Panc1 (cell line): ENCODE measurements around the gene CORIN. TPM values are rescaled to one million over a fixed set of nuclear protein-coding genes. Genes with fewer than 3 reads are reported as not detected.

ENCODE experiments used
- ATAC-seq: fragments of 200-7000 bp; cut with Tn5 transposase; 2 replicates; pipeline ENCODE4 v1.9.1; 2020; ENCODE audit warnings: mild to moderate bottlenecking, moderate library complexity
- BruUV-seq: library from RNA; stranded (reverse); fragments of 400-500 nt; replicated peaks from 2 replicates; lab custom pipeline; 2021; lab: Mats Ljungman, UMichigan
- CTCF ChIA-PET: fragments of 300-600 bp; sonication (Branson Sonifier 250); formaldehyde crosslinking; loops from one replicate; lab custom pipeline; 2022; ENCODE audit warnings: antibody characterized with exemption; lab: Charles Lee
- POLR2A ChIA-PET: fragments of 300-600 bp; sonication (Branson Sonifier 250); formaldehyde crosslinking; loops from one replicate; lab custom pipeline; 2022; ENCODE audit warnings: antibody characterized with exemption; lab: Charles Lee
- DNase-seq: peaks from one replicate; pipeline ENCODE4 v3.0.0-alpha.2; 2010; ENCODE audit warnings: low read depth, low spot score
- H3K27ac ChIP-seq: 2 replicates; pipeline ENCODE4 v1.5.1; 2011; ENCODE audit warnings: mild to moderate bottlenecking, low read length, inconsistent platforms
- H3K27me3 ChIP-seq: fragments of 200-500 bp; sonication (Bioruptor generic); 2 replicates; pipeline ENCODE4 v1.6.0; 2014; ENCODE audit warnings: low read length, inconsistent platforms; ENCODE audit not compliant: control insufficient read depth, insufficient read depth
- H3K36me3 ChIP-seq: fragments of 200-500 bp; sonication (Bioruptor generic); 2 replicates; pipeline ENCODE4 v1.5.1; 2014; ENCODE audit warnings: inconsistent platforms, mild to moderate bottlenecking, low read length, moderate library complexity; ENCODE audit not compliant: control insufficient read depth, insufficient read depth
- H3K4me1 ChIP-seq: 2 replicates; pipeline ENCODE4 v1.5.1; 2011; ENCODE audit warnings: inconsistent platforms, mild to moderate bottlenecking, low read length, moderate library complexity; ENCODE audit not compliant: control insufficient read depth, insufficient read depth
- H3K4me3 ChIP-seq, 2 experiments: 2 replicates each; pipeline ENCODE4 v1.5.1; 2011 to 2012; ENCODE audit warnings: low read depth in 2 of 2, low read length in 2 of 2, mild to moderate bottlenecking in 2 of 2, inconsistent platforms in 1 of 2, moderate library complexity in 1 of 2
- H3K9me3 ChIP-seq: fragments of 200-500 bp; sonication (Bioruptor generic); 2 replicates; pipeline ENCODE4 v1.5.1; 2014; ENCODE audit warnings: low read depth, mild to moderate bottlenecking, inconsistent platforms, low read length, moderate library complexity; ENCODE audit not compliant: control insufficient read depth, insufficient read depth
- CTCF ChIP-seq: fragments of 450-650 bp; IDR thresholded peaks from 2 replicates; pipeline ENCODE4 v1.5.1; 2017; ENCODE audit warnings: mild to moderate bottlenecking
- POLR2AphosphoS5 ChIP-seq: IDR thresholded peaks from 2 replicates; pipeline ENCODE4 v1.6.1; 2012; ENCODE audit warnings: mild to moderate bottlenecking, low read depth, low read length, moderate library complexity
- REST ChIP-seq, 2 experiments: IDR thresholded peaks; 2 replicates each; pipeline ENCODE4 v1.6.1; 2011 to 2012; ENCODE audit warnings: low read depth in 2 of 2, control low read depth in 1 of 2, low read length in 1 of 2, mild to moderate bottlenecking in 1 of 2, moderate library complexity in 1 of 2; ENCODE audit not compliant: insufficient read depth in 1 of 2
- SIN3A ChIP-seq: IDR thresholded peaks from 2 replicates; pipeline ENCODE4 v1.6.1; 2012; ENCODE audit warnings: low read depth, mild to moderate bottlenecking, low read length, moderate library complexity, borderline replicate concordance; ENCODE audit not compliant: insufficient read depth
- TCF7L2 ChIP-seq: IDR thresholded peaks from 2 replicates; pipeline ENCODE4 v1.6.1; 2011; ENCODE audit warnings: mild to moderate bottlenecking, low read depth, low read length, inconsistent platforms
- in situ Hi-C: cut with HindIII; loops from 2 replicates; pipeline ENCODE4 v1.10.0; 2016; ENCODE audit warnings: low sequenced_read_pairs, low pct_unique_long_range_greater_than_20kb
- intact Hi-C: fragments of 100-400 bp; cut with micrococcal nuclease; formaldehyde crosslinking; loops from one replicate; pipeline ENCODE4 v1.10.0; 2022; ENCODE audit not compliant: unreplicated experiment
- total RNA-seq: library from RNA; stranded (reverse); gene quantifications from one replicate; pipeline ENCODE4 v1.2.1, GENCODE V29; 2021; ENCODE audit not compliant: unreplicated experiment

The CORIN gene
- total RNA-seq, 1 experiment from 2014 or later, result not detected

DNA sequence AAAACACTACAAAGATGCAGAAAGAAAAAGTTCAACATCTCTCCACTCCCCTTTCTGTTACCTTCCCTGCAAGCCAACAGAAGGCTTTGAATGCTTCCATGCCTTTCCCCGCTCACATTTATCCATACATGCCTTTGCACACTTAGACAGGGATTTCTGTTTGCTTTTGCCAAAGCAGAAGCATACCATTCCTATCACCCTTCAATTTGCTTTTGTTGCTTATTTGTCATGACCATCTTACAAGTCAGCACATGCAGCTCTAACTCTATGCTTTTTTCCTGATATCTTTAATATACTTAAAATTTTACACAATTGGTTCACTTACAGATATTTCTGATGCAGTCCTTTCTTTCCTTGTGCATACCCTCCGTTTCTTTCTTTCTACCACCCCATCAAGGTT, 169.6 kb downstream of the CORIN start:
- in situ Hi-C loops, result no loop called here
- CTCF ChIA-PET, result interaction anchor here (0.6 kb wide), 1 partner anchor 265 kb away, joined by 3 read pairs; no protein-coding TSS in a partner anchor
- BruUV-seq, result no TSS peak
- H3K27me3 ChIP-seq, result no peaks in the 10 kb centered on the region
- H3K4me3 ChIP-seq, result no peak overlapping the region
- TF ChIP-seq SIN3A (no peak), TCF7L2 (no peak), POLR2AphosphoS5 (no peak)
- ATAC-seq, result no peak
- POLR2A ChIA-PET, result no interaction called here
- H3K27ac ChIP-seq, result no peak overlapping the region
- no peaks in the 10 kb centered on the region for H3K4me1 ChIP-seq
- intact Hi-C loops, result loop anchor here (5.0 kb wide), 2 partner anchors 169 to 264 kb away; partner anchors contain the start of gene CORIN
- H3K36me3 ChIP-seq, result no peaks in the 10 kb centered on the region
- DNase-seq, result no peak
- H3K9me3 ChIP-seq, result no peaks in the 10 kb centered on the region

DNA sequence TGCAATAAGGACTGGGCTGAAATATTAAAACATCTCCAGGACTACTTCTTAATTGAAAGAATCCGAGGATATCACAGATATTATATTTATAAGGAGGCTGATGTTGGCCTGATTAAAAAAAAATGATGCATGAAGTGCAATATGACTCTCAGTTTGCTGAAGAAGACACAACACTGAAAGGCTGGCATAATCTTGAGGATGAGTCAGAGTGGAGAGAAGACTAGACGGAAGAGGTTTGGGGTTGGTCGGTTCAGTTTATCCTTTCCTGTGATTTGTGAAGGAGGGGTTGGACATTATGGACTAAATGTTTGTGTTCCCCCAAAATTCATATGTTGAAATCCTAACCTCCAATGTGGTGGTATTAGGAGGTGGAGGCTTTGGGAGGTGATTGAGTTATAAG, 170.3 kb downstream of the CORIN start:
- POLR2A ChIA-PET, result no interaction called here
- Histone ChIP-seq H3K27ac (no peak overlapping the region), H3K4me1 (no peaks in the 10 kb centered on the region), H3K36me3 (no peaks in the 10 kb centered on the region), H3K27me3 (no peaks in the 10 kb centered on the region), H3K4me3 (no peak overlapping the region), H3K9me3 (no peaks in the 10 kb centered on the region)
- in situ Hi-C loops (no loop called here), intact Hi-C loops (loop anchor here (5.0 kb wide), 2 partner anchors 170 to 265 kb away; partner anchors contain the start of gene CORIN)
- no peak for ATAC-seq
- BruUV-seq, result no TSS peak
- TF ChIP-seq TCF7L2, result no peak
- TF ChIP-seq REST (IDR thresholded peaks at IDR 0.05; ENCODE audit: insufficient read depth in 1 of 2, low read depth in 2 of 2, low read length in 1 of 2), result no peak
- no peak for TF ChIP-seq SIN3A
- no peak for TF ChIP-seq POLR2AphosphoS5
- no peak for TF ChIP-seq CTCF
- CTCF ChIA-PET, result no interaction called here
- DNase-seq, result no peak

DNA sequence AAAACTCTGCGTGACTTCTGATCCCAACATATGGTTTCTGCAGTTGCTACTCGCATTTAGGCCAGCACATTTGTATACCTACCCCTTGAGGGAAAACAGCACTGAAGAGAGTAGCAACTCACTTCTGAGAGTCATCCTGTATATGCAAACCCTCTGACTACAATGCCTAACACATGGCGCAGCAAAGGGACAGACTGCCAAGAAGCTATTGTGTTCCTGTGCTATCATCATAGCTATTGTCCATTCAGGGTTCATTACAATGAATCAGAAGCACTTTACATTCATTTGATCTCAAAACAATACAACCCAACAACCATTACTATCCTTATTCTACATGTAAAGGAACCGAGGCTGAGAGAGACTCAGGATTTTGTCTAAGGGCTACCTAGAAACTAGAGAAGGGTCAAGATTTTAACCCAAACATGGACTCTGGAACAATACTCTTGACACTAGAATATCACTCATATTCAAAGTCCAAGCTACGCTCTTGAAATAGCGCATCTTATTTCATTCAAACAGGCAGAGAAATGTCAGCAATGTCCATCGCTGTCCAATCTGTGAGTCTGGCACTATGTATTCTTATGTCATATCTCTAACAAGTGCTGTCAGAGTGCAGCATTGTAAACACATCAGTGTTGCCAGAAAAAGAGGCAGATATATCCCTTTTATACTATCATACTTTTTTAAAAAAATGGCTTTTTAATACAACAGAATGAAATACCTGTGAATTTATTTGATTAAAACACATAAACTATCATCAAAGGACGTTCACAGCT, 173.6 kb downstream of the CORIN start:
- no peaks in the 10 kb centered on the region for H3K9me3 ChIP-seq
- TF ChIP-seq TCF7L2 (no peak), POLR2AphosphoS5 (no peak), CTCF (no peak), SIN3A (no peak), REST (IDR thresholded peaks at IDR 0.05; ENCODE audit: insufficient read depth in 1 of 2, low read depth in 2 of 2, low read length in 1 of 2) (no peak)
- no peak for DNase-seq
- H3K27me3 ChIP-seq, result no peaks in the 10 kb centered on the region
- no peak overlapping the region for H3K27ac ChIP-seq
- H3K4me3 ChIP-seq, result no peak overlapping the region
- intact Hi-C loops (no loop called here), in situ Hi-C loops (no loop called here)
- BruUV-seq, result no TSS peak
- H3K36me3 ChIP-seq, result no peaks in the 10 kb centered on the region
- no peak for ATAC-seq
- ChIA-PET POLR2A (no interaction called here), CTCF (no interaction called here)
- H3K4me1 ChIP-seq, result no peaks in the 10 kb centered on the region
